Umbilical cord (tissue), 2 donors: Measurements from ENCODE around the gene PACS2. TPM values are rescaled to one million over a fixed set of nuclear protein-coding genes. Genes with fewer than 3 reads are reported as not detected.

Experiments used
- DNase-seq: peaks from one replicate; pipeline ENCODE4 v3.0.0-alpha.2; 2015; ENCODE audit warnings: low spot score
- total RNA-seq: library from RNA; depleted of rRNA; stranded (reverse); fragments of >200 nt; gene quantifications from one replicate; pipeline ENCODE4 v1.2.3, GENCODE V29; 2014; ENCODE audit warnings: low replicate concordance; ENCODE audit not compliant: insufficient read depth

PACS2 gene
- total RNA-seq, 1 donor from 2014 or later, result 17.8 TPM

- DNase-seq, result no peak
These were observed 70.2 kb downstream of the PACS2 start for GRCh38 chr14:105384605-105385321.

DNA sequence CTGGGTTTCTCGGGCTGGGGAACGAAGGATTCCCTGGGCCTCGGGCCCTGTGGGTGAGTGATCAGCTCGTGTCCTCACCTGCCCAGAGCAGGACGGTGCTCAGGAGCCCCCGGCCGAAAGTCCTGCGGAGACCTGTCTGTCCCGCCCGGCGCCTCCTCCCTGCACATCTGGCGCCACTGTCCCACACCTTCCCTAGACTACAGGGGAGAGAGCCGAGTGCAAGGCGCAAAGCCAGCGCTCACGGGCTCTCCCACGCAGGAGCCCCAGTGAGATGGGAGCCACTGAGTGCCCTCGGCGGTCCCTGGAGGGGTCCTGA, 70.7 kb downstream of the PACS2 start:
- DNase-seq, result peak; percentile 23

- no peak for DNase-seq
These were observed 71.3 kb downstream of the PACS2 start for GRCh38 chr14:105385698-105386365.

GRCh38 chr14:105386581-105387529, 72.3 kb downstream of the PACS2 start:
- no peak for DNase-seq

- DNase-seq, result no peak
These were observed 73.0 kb downstream of the PACS2 start for GRCh38 chr14:105387530-105387922.

DNA sequence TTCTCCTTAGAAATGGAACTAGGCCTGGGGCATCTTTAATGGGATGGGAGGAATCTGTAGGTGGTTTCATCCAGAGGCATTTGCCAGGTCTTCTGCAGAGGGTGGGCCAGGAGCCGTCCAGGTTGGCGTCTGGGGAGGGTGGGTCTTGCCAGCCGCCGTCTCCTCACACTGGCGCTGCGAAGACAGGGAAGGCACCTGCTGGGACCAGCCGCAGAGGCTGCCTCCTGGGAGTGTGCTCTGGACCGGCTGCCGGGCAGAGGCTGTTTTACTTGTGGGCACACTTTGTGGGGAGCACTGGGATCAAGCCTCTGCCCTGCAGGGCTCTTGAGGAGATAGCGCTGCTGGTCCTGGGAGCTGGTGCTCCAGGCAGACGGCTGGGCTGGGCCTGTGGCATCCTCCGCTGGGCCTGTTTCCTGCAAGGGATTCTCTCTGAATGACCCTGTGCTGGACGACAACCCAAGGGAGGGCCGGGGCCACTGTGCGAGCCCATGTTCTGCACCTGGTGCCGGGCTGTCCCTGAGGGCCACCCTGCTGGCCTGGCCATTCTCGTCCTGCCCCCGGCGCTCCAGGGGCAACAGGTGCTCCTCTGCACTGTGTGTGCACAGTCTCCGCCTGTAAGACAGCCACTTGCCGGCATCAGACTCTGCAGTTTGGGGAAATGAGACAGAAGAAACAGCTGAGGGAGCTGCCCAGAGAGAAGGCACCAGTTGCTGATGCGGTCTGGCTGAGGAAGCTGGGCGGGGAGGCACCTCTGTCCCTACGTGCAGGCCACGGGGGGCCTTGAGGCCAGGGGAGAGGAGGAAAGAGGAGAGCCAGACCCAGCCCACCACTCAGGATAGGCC, 73.8 kb downstream of the PACS2 start:
- no peak for DNase-seq

GRCh38 chr14:105388976-105389375, 74.4 kb downstream of the PACS2 start:
- no peak for DNase-seq

- peak; percentile 23 for DNase-seq
These were observed 75.0 kb downstream of the PACS2 start for GRCh38 chr14:105389534-105389933.

- peak; percentile 80 for DNase-seq
These were observed 75.7 kb downstream of the PACS2 start for GRCh38 chr14:105389976-105390848.

DNA sequence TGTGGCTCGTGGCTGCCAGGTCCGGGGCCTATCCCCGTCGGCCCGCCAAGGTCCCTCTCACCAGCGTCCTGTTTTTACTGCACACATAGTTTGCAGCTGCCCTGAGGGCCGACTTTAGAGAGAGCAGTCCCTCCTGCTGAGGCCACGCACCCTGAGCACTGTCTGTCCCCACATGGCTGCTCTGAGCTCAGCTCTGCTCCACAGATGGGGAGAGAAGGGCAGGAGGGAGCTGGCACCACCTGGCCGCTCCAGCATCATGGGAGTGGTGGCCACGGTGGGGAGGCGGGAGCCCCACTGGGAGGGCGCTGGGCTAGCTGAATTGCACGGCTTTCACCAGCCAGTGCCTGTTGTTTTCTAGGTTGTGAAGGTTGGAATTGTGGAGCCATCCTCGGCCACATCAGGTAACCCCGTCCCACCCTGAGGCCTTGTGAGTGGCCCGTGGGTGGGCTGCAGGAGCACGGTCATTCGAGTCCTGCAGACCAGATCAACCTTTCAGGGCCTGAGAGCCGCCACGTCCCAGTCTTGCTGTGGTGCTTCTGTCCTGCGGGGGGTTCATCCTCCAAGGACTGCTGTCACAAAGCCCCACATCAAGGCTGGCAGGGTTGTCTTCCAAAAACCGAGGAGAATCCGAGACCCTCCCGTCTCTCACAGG, 76.4 kb downstream of the PACS2 start:
- DNase-seq, result no peak

DNA sequence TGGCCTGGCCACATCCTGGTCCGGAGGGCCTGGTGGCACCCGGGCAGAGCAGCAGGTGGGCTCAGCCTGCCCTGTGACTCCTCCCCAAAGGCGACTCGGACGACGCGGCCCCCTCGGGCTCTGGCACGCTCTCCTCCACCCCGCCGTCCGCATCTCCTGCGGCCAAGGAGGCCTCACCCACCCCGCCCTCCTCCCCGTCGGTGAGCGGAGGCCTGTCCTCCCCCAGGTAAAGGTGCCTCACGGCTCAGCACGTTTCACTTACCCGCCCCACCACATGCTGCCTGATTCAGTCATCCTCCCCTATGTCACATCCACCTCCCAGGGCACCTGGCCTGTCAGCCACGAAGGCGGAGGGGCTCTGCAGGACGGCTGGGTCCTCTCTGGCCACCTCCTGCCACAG, 77.0 kb downstream of the PACS2 start:
- DNase-seq, result no peak

DNA sequence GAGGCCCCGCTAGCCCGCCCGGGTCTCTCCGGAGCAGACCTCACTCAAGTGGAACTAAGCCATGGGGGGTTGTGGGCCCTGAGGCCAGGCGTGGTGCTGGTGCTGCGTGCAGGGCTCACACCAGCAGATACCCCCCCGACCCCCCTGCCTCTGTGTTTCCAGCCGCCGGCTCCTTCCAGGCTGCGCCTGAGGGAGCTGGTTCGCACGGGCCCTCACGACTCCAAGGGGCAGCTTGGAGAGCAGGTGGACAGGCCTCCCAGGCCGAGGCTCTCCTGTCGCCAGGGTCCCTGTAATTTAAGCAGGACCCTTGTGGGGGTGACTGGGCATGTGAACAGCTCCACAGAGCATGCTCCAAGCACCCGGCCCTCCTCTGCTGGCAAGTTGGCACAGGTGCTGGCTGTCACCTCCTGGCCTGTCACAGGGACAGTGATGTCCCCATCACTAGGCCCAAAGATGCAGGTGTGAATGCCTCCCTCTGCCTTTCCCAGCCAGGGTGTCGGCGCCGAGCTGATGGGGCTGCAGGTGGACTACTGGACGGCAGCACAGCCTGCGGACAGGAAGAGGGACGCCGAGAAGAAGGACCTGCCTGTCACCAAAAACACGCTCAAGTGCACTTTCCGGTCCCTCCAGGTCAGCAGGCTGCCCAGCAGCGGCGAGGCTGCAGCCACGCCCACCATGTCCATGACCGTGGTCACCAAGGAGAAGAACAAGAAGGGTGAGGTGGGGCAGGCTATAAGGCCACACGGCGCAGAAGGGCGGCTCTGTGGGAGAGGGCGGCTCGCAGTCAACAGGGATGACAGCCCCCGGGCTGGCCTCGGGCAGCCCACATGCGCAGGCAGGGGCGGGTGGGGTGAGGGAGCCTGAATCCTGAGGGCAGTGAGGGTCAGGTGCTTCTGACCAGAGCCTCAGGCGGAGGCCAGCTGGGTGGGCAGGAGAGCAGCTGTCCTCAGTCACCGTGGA, 77.9 kb downstream of the PACS2 start:
- DNase-seq, result no peak

- DNase-seq, result no peak
These were observed 78.6 kb downstream of the PACS2 start for GRCh38 chr14:105393151-105393550.

DNA sequence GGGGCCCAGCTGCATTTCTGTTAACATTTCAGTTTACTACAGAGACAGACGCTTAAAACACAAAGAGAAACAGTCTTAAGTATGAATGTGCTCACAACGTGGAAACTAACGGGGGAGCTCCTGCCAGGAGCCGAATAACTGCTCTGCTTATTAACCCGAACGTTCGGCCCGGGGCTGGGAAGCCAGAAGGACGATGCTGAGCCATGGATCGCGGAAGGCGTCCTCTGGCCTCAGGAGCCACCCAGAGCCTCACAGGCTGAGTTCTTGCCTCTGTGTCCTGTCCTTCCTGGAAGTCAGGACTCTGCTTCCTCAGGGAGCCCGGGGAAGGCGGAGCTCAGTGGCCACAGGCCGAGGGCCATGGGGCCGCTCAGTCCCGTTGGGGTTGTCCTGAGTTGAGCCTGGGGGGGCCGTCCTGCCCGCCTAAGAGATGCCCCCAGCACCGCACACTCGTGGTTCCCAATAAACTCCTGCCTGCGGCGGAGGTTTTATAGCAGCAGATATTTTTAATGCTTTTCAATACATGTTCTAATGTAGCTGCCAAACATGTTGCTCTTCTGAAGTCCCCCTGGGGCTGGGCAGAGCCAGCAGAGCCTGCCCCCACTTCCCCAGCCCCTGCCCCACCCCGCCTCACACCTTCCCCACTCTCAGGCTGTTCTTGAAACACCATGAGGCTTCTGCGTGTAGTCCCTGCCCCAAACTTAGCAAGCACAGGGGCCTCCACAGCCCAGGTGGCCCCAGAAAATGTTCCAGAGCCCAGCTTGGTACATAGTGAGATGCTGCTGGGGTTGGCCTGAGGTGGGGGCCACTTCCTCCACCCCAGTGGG, 80.4 kb downstream of the PACS2 start:
- DNase-seq, result no peak

DNA sequence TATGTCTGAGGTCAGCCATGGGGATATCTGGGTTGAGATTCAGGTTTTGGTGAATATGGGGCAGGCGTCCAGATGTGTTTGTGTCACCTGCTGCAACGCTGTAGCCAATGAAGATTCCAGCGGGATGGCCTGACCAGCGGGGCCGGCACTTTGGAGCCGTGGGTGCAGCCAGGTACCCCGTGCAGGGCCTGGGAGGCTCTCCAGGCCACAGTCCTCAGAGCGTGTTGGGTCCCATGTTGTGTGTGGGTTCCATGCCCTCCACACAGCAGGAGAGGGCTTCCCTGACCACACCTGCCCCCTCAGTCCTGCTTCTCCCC, 80.9 kb downstream of the PACS2 start:
- DNase-seq, result no peak

GRCh38 chr14:105397350-105397931, 82.9 kb downstream of the PACS2 start:
- DNase-seq, result no peak

DNA sequence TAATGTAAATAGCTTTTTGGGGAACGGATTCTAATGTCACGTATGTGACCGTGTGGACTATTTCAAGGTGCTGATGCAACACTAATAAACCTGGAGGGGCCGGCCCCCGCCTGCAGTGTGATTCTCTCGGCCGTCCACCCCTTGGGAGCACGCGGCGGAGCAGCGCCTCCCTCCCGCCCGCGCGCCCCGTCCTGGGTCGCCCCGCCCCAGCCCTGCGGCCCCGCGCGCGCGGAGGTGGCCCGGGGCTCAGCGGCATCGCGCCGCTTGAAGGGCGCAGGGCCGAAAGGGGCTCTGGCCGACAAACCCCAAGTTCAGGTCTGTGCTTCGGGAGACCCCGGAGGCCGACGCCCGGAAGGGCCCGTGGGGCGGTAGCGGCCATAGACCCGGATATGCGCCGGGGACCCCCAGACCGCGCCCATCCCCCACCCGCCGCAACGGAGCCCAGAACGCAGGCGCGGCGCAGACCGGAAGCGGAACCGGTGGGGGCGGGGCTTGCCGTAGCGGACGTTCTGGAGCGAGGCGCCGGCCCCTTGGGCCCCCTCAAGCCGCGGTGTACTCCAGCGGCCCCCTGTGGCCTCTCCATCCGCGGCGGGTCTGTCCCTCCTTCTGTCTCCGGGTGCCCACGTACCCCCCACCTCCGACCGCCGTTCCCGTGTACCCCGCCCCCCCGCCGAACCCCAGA, 83.6 kb downstream of the PACS2 start, which contains the start of gene TEX22:
Gene TEX22, plus strand, starts transcription at position 495 of the 682 bp plus-strand sequence. CDS start 803 bp downstream, outside the sequence.
- DNase-seq, result peak; percentile 87
